RCC 7860 (cell line): ENCODE measurements around the gene LDAH.

Source experiments
- DNase-seq: peaks from one replicate; pipeline ENCODE4 v3.0.0-alpha.2; 2015; ENCODE audit warnings: low spot score
- FAIRE-seq: peaks from 2 replicates; lab custom pipeline; 2012; peaks lifted over from hg19 to GRCh38; lab: Jason Lieb, UNC

The LDAH gene

GRCh38 chr2:20822535-20823490 lies at the start of gene LDAH:
Gene LDAH (minus strand): TSS chr2:20823101. CDS start chr2:20801463, 21,638 bp downstream.
- peak; percentile 71 for DNase-seq

GRCh38 chr2:20868377-20868776 lies 45.5 kb upstream of the LDAH start:
- FAIRE-seq (no peak), DNase-seq (no peak)

More at GRCh38 chr2:20822535-20823490, at the start of gene LDAH:
- FAIRE-seq, result no peak

- FAIRE-seq (no peak), DNase-seq (no peak)
Observed at GRCh38 chr2:20862850-20863249, 39.9 kb upstream of the LDAH start.

- DNase-seq (no peak), FAIRE-seq (no peak)
Observed at GRCh38 chr2:20855456-20855855, 32.6 kb upstream of the LDAH start.

GRCh38 chr2:20852670-20853069 lies 29.8 kb upstream of the LDAH start:
- FAIRE-seq (no peak), DNase-seq (no peak)

GRCh38 chr2:20852139-20852538 lies 29.2 kb upstream of the LDAH start:
- no peak for FAIRE-seq
- no peak for DNase-seq

GRCh38 chr2:20844246-20844645 lies 21.3 kb upstream of the LDAH start:
- DNase-seq (no peak), FAIRE-seq (no peak)

GRCh38 chr2:20839052-20839451 lies 16.2 kb upstream of the LDAH start:
- FAIRE-seq (no peak), DNase-seq (no peak)

- no peak for FAIRE-seq
- DNase-seq, result no peak
Observed at GRCh38 chr2:20838016-20838415, 15.1 kb upstream of the LDAH start.

GRCh38 chr2:20836521-20836920 lies 13.6 kb upstream of the LDAH start:
- DNase-seq, result no peak
- no peak for FAIRE-seq

GRCh38 chr2:20834331-20834730 lies 11.4 kb upstream of the LDAH start:
- FAIRE-seq, result no peak
- no peak for DNase-seq

- no peak for FAIRE-seq
Observed at GRCh38 chr2:20832606-20833005, 9.7 kb upstream of the LDAH start.

GRCh38 chr2:20829861-20830260 lies 7.0 kb upstream of the LDAH start:
- FAIRE-seq, result no peak

More at GRCh38 chr2:20832606-20833005, 9.7 kb upstream of the LDAH start:
- no peak for DNase-seq

GRCh38 chr2:20823917-20824316 lies 1.0 kb upstream of the LDAH start:
- DNase-seq (no peak), FAIRE-seq (no peak)

More at GRCh38 chr2:20829861-20830260, 7.0 kb upstream of the LDAH start:
- no peak for DNase-seq

GRCh38 chr2:20818820-20819219 lies 4.1 kb downstream of the LDAH start:
- FAIRE-seq (no peak), DNase-seq (no peak)

GRCh38 chr2:20815216-20815615 lies 7.7 kb downstream of the LDAH start:
- no peak for DNase-seq
- no peak for FAIRE-seq

GRCh38 chr2:20812779-20813178 lies 10.1 kb downstream of the LDAH start:
- FAIRE-seq (no peak), DNase-seq (no peak)

- DNase-seq (no peak), FAIRE-seq (peak; percentile 28)
Observed at GRCh38 chr2:20806286-20806685, 16.6 kb downstream of the LDAH start.

GRCh38 chr2:20803974-20804373 lies 18.9 kb downstream of the LDAH start:
- DNase-seq, result no peak
- no peak for FAIRE-seq

- DNase-seq (no peak), FAIRE-seq (no peak)
Observed at GRCh38 chr2:20803226-20803682, 19.6 kb downstream of the LDAH start.

GRCh38 chr2:20797096-20797495 lies 25.8 kb downstream of the LDAH start:
- FAIRE-seq, result no peak

GRCh38 chr2:20796374-20796791 lies 26.5 kb downstream of the LDAH start:
- no peak for FAIRE-seq
- DNase-seq, result no peak

More at GRCh38 chr2:20797096-20797495, 25.8 kb downstream of the LDAH start:
- DNase-seq, result no peak
